ENCODE measurements around the gene MRPL41. TPM values are rescaled to one million over a fixed set of nuclear protein-coding genes. Genes with fewer than 3 reads are reported as not detected.

The MRPL41 gene
- total and polyA plus RNA-seq, 2 of the 13 experiments (the other 11 are each of a cell fraction or from before 2014, with no cell fraction given): 20.9 to 54.0 TPM

DNA sequence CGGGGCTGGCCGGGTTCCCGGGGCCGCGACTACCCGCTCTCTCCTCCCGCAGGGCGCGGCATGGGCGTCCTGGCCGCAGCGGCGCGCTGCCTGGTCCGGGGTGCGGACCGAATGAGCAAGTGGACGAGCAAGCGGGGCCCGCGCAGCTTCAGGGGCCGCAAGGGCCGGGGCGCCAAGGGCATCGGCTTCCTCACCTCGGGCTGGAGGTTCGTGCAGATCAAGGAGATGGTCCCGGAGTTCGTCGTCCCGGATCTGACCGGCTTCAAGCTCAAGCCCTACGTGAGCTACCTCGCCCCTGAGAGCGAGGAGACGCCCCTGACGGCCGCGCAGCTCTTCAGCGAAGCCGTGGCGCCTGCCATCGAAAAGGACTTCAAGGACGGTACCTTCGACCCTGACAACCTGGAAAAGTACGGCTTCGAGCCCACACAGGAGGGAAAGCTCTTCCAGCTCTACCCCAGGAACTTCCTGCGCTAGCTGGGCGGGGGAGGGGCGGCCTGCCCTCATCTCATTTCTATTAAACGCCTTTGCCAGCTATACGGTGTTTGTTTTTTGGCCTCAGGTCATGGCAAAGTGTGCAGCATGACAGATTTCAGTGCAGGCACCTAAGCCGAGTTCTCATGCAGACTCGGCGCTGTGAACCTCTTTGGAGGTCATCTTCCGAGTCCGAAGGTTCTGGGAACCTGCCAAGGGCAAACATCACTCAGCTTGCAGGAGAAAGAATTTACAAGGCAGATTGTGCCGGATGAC lies 516 bp downstream of the MRPL41 start (continued):
- TF ChIP-seq, protein P1, sequence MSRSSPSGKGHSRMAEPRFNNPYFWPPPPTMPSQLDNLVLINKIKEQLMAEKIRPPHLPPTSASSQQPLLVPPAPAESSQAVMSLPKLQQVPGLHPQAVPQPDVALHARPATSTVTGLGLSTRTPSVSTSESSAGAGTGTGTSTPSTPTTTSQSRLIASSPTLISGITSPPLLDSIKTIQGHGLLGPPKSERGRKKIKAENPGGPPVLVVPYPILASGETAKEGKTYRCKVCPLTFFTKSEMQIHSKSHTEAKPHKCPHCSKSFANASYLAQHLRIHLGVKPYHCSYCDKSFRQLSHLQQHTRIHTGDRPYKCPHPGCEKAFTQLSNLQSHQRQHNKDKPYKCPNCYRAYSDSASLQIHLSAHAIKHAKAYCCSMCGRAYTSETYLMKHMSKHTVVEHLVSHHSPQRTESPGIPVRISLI (CRISPR knock-in tag; IDR thresholded peaks at IDR 0.05; ENCODE audit: borderline replicate concordance): no peak
- TF ChIP-seq HMGA1 (CRISPR knock-in tag; conservative IDR thresholded peaks at IDR 0.05): no peak
- no peak for TF ChIP-seq HDAC6 (IDR thresholded peaks at IDR 0.05; ENCODE audit: low read depth, low read length)
- peak; percentile 59; the same call in 1 of the 2 replicates for TF ChIP-seq NFATC3 (CRISPR knock-in tag; IDR thresholded peaks at IDR 0.05)
- TF ChIP-seq, protein P2, sequence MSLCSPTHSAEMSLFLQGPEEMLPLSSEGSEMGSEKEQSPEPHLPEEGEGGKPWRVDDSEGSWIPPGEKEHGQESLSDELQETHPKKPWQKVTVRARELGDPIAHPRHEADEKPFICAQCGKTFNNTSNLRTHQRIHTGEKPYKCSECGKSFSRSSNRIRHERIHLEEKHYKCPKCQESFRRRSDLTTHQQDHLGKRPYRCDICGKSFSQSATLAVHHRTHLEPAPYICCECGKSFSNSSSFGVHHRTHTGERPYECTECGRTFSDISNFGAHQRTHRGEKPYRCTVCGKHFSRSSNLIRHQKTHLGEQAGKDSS (CRISPR knock-in tag; IDR thresholded peaks at IDR 0.05; ENCODE audit: borderline replicate concordance, low read depth): no peak
- TF ChIP-seq, protein P3, sequence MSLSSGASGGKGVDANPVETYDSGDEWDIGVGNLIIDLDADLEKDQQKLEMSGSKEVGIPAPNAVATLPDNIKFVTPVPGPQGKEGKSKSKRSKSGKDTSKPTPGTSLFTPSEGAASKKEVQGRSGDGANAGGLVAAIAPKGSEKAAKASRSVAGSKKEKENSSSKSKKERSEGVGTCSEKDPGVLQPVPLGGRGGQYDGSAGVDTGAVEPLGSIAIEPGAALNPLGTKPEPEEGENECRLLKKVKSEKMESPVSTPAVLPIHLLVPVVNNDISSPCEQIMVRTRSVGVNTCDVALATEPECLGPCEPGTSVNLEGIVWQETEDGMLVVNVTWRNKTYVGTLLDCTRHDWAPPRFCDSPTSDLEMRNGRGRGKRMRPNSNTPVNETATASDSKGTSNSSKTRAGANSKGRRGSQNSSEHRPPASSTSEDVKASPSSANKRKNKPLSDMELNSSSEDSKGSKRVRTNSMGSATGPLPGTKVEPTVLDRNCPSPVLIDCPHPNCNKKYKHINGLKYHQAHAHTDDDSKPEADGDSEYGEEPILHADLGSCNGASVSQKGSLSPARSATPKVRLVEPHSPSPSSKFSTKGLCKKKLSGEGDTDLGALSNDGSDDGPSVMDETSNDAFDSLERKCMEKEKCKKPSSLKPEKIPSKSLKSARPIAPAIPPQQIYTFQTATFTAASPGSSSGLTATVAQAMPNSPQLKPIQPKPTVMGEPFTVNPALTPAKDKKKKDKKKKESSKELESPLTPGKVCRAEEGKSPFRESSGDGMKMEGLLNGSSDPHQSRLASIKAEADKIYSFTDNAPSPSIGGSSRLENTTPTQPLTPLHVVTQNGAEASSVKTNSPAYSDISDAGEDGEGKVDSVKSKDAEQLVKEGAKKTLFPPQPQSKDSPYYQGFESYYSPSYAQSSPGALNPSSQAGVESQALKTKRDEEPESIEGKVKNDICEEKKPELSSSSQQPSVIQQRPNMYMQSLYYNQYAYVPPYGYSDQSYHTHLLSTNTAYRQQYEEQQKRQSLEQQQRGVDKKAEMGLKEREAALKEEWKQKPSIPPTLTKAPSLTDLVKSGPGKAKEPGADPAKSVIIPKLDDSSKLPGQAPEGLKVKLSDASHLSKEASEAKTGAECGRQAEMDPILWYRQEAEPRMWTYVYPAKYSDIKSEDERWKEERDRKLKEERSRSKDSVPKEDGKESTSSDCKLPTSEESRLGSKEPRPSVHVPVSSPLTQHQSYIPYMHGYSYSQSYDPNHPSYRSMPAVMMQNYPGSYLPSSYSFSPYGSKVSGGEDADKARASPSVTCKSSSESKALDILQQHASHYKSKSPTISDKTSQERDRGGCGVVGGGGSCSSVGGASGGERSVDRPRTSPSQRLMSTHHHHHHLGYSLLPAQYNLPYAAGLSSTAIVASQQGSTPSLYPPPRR (CRISPR knock-in tag; IDR thresholded peaks at IDR 0.05; ENCODE audit: borderline replicate concordance): no peak
- TF ChIP-seq ZNF776 (CRISPR knock-in tag; IDR thresholded peaks at IDR 0.05): no peak
- TF ChIP-seq ZMYM4 (CRISPR knock-in tag; IDR thresholded peaks at IDR 0.05): peak; percentile 28; the same call in 1 of the 2 replicates
- TF ChIP-seq, protein P4, sequence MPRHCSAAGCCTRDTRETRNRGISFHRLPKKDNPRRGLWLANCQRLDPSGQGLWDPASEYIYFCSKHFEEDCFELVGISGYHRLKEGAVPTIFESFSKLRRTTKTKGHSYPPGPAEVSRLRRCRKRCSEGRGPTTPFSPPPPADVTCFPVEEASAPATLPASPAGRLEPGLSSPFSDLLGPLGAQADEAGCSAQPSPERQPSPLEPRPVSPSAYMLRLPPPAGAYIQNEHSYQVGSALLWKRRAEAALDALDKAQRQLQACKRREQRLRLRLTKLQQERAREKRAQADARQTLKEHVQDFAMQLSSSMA (CRISPR knock-in tag; IDR thresholded peaks at IDR 0.05): no peak
- no peak for TF ChIP-seq ATAD3A (CRISPR knock-in tag; IDR thresholded peaks at IDR 0.05)
- TF ChIP-seq PHF8 (CRISPR knock-in tag; IDR thresholded peaks at IDR 0.05): peak; percentile 28; the same call in 1 of the 2 replicates
- TF ChIP-seq, protein P5, sequence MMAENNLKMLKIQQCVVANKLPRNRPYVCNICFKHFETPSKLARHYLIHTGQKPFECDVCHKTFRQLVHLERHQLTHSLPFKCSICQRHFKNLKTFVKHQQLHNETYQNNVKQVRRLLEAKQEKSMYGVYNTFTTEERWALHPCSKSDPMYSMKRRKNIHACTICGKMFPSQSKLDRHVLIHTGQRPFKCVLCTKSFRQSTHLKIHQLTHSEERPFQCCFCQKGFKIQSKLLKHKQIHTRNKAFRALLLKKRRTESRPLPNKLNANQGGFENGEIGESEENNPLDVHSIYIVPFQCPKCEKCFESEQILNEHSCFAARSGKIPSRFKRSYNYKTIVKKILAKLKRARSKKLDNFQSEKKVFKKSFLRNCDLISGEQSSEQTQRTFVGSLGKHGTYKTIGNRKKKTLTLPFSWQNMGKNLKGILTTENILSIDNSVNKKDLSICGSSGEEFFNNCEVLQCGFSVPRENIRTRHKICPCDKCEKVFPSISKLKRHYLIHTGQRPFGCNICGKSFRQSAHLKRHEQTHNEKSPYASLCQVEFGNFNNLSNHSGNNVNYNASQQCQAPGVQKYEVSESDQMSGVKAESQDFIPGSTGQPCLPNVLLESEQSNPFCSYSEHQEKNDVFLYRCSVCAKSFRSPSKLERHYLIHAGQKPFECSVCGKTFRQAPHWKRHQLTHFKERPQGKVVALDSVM (CRISPR knock-in tag; IDR thresholded peaks at IDR 0.05): 0 out of 2 replicates have a peak, but pooled peaks have one; percentile 18
- no peak for TF ChIP-seq SMAD3 (CRISPR knock-in tag; IDR thresholded peaks at IDR 0.05)
- TF ChIP-seq PAX8 (CRISPR knock-in tag; IDR thresholded peaks at IDR 0.05; ENCODE audit: borderline replicate concordance): no peak
- TF ChIP-seq RBAK (CRISPR knock-in tag; IDR thresholded peaks at IDR 0.05): no peak

Data from HepG2 (cell line).